Choroid plexus epithelial cell (primary cell): ENCODE results near the gene COX7C.
"Not testable (repeated sequence)": the region's sequence is repeated elsewhere in the genome, so short reads cannot be mapped to it uniquely, and the experiment has no call there.

Experiments
- DNase-seq: peaks from one replicate; pipeline ENCODE4 v3.0.0-alpha.2; 2010; ENCODE audit warnings: low read depth
- H3K4me3 ChIP-seq: 2 replicates; pipeline ENCODE4 v1.5.1; 2011; ENCODE audit warnings: low read depth, mild to moderate bottlenecking, control low read depth, low read length, moderate library complexity
- CTCF ChIP-seq: conservative IDR thresholded peaks from 2 replicates; pipeline ENCODE4 v1.5.1; 2011; ENCODE audit warnings: low read depth, mild to moderate bottlenecking, control low read depth, inconsistent platforms, low read length, moderate library complexity

COX7C gene

DNA sequence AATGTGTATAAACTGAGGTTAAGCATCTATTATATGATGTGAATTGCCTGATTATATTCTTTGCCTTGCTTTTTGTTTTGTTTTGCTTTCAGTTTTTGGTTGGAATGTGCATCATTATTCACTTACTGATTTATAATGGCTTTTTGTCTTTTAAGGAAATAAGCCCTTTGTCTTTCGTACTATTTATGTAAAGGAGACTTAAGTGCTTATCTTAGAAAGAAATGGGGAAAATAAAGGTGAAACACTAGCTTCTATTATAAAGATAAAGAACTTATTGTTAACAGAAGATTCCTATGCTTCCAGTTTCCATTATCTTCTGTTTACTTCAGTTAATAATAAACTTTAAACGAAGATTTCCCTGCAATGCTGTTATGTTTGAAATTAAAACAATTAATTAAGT is 23.3 kb downstream of the COX7C start:
- no peak for DNase-seq
- no peak overlapping the region for H3K4me3 ChIP-seq
- no peak for TF ChIP-seq CTCF

GRCh38 chr5:86644843-86645242 is 27.1 kb downstream of the COX7C start:
- no peak for TF ChIP-seq CTCF
- DNase-seq = no peak
- no peak overlapping the region for H3K4me3 ChIP-seq

DNA sequence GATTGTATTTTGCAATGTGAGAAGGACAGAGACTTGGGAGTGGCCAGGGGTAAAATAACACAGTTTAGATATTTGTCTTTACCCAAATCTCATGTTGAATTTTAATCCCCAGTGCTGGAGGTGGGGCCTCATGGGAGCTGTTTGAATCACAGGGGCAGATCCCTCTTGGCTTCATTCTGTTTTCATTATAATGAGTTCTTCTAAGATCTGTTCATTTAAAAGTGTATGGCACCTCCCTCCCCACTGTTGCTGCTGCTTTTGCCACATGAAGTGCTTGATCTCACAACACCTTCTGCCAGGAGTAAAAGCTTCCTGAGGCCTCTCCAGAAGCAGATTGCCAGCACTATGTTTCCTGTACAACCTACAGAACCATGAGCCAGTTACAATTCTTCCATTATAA is 28.1 kb downstream of the COX7C start:
- DNase-seq = no peak
- TF ChIP-seq CTCF = no peak
- H3K4me3 ChIP-seq = no peak overlapping the region

DNA sequence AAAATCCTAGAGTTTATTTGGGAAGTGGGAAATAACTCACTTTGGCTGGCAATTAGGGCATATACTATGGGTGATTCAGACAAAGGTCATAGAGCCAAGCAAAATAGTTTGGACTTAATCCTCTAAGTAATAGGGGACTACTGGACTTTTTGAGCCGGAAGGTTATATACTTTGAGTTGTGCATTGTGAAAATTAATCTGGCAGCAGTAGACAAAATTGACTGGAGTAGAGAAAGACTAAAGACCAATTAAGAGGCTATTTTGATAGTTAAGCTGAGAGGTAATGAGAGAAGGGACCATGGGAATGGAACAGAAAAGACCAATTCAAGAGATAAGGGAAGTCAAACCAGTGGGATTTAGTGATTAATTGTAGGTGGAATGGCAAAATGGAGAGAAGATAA is 28.9 kb downstream of the COX7C start:
- no peak for DNase-seq
- no peak overlapping the region for H3K4me3 ChIP-seq
- TF ChIP-seq CTCF = no peak

GRCh38 chr5:86649832-86650505 is 32.2 kb downstream of the COX7C start:
- no peak for DNase-seq
- no peak for TF ChIP-seq CTCF
- no peak overlapping the region for H3K4me3 ChIP-seq

- not testable (repeated sequence) for DNase-seq, H3K4me3 ChIP-seq
Observed at GRCh38 chr5:86660771-86661170, 43.0 kb downstream of the COX7C start.

GRCh38 chr5:86664173-86664572 is 46.4 kb downstream of the COX7C start:
- no peak for TF ChIP-seq CTCF
- H3K4me3 ChIP-seq = no peak overlapping the region
- DNase-seq = no peak
